ENCODE data around the gene ZDHHC24.

The ZDHHC24 gene

DNA sequence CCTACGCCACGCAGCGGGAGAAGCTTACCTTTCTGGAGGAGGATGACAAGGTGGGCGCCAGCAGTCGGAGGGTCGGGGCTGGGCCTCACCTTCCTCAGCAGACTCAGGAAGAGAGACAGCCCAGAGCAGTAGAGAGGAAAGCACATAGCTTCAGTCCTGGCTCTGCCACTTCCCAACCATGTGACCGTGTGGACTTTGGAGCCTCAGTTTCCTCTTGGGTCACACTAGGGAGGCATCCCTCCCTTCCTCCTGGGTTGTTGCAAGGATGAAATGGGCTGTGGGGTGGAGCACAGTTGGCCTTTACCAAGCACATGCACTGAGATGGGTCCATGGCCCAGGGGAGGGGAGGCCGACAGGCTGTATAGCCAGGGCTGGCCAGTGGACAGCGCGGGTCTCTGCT, 52.7 kb downstream of the ZDHHC24 start:
- DNase-seq: no peak

GRCh38 chr11:66492161-66492865, 53.5 kb downstream of the ZDHHC24 start:
- DNase-seq: peak; percentile 14

- no peak for DNase-seq
Observed at GRCh38 chr11:66491315-66491935, 54.4 kb downstream of the ZDHHC24 start.

GRCh38 chr11:66489636-66490035, 56.2 kb downstream of the ZDHHC24 start:
- DNase-seq: no peak

DNA sequence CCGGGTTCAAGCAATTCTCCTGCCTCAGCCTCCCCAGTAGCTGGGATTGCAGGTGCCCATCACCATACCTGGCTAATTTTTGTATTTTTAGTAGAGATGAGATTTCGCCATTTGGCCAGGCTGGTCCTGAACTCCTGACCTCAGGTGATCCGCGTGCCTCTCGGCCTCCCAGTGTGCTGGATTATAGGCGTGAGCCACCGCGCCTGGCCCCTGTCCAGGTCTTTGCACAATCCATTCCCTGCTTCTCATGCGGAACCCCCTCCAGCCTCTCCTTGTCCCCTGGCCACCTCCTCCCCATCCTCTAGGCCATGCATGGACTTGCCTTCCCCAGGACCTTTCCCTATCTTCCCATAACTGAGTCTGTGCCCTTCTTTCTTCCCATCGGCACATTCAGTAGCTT, 56.9 kb downstream of the ZDHHC24 start:
- DNase-seq: no peak

- DNase-seq: no peak
Observed at GRCh38 chr11:66484806-66485380, 61.0 kb downstream of the ZDHHC24 start.

GRCh38 chr11:66480117-66480938, 65.5 kb downstream of the ZDHHC24 start, which contains the start of gene DPP3:
TSS of gene DPP3 (plus strand) at chr11:66480434. CDS start at chr11:66482201, 1,767 bp downstream.
- DNase-seq: peak; percentile 97

DNA sequence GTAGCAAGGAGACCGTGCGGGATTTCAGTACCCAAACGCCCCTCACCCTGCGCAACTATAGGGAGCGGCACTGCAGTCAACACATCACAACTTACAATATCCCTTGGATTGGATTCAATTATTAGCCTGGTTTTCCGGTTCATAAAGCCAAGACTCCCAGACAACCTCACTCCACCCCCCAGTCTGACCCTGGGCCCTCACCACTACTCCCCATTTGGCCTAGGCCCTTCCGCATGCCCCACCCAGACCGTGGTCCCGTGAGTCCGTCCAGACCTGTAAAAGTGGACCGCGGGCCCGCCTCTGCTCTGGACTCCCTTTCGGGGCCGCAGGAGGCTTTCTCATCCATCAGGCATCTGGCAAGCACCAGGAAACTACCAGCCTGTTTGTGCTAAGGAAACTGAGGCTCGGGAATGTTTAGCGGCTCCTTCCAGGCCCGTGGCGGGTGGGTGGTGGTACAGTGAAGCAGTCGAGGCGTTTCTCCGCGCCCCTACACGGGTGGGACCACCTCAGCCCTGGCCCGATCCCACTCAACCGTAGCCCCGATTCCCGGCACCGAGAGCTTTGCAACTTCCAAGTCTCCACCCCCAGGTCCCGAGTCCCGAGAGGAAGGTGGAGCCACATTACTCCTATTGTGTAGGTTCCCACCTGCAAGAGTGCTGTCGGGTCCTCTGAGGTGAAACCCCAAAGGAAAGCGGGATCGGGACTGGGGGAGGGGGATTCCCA, 66.3 kb downstream of the ZDHHC24 start:
- peak; percentile 87 for DNase-seq

DNA sequence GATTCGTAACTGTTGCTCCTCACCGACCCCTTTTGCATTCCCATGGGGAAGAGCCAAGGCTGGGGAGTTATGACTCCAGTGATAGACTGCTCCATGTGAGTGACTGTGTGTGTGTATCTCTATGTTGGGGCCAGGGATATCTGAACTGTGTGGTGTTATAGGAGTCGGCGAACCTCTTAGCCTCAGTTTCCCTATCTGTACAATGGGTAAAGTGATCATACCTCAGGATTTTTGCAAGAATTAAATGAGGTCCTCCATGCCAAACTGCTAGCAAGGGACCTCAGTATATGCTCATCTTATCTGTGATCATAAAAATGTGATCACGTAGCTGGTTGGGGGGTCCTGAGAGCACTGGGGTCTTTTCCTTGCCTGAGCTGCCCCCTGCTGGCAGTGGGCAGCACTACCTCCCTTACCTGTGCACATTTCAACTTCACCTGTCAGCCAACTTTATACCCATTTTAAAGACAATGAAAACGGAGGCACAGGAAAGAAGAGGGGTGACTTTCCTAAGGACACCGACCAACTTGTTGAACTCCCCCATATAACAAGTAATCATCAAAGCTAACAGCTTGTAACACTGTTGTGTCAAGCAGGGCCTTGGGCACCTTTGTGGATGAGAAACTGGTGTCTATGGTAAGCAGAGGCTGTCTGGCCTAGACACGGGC, 67.0 kb downstream of the ZDHHC24 start:
- DNase-seq: peak; percentile 5

- DNase-seq: no peak
Observed at GRCh38 chr11:66477263-66478201, 68.3 kb downstream of the ZDHHC24 start.

DNA sequence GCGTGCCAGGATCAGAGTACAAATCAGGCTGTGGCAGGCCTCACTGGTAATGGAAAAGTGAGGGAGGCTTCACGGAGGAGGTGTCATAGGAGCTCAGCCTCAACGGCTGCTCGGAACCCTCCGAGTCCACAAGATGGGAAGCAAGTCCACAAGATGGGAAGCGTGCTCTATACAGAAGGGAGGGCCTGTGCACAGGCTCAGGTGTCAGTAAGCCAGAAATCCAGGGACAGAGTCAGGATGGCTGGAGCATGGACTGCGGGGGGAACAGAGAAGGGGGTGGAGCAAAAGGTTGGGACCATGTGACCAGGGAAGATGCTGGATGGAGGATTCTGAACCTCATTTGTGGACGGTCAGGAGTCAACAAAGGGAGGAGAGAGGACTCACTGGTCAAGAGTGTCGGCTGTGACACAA, 69.0 kb downstream of the ZDHHC24 start:
- no peak for DNase-seq

GRCh38 chr11:66476173-66476840, 69.5 kb downstream of the ZDHHC24 start:
- no peak for DNase-seq

DNA sequence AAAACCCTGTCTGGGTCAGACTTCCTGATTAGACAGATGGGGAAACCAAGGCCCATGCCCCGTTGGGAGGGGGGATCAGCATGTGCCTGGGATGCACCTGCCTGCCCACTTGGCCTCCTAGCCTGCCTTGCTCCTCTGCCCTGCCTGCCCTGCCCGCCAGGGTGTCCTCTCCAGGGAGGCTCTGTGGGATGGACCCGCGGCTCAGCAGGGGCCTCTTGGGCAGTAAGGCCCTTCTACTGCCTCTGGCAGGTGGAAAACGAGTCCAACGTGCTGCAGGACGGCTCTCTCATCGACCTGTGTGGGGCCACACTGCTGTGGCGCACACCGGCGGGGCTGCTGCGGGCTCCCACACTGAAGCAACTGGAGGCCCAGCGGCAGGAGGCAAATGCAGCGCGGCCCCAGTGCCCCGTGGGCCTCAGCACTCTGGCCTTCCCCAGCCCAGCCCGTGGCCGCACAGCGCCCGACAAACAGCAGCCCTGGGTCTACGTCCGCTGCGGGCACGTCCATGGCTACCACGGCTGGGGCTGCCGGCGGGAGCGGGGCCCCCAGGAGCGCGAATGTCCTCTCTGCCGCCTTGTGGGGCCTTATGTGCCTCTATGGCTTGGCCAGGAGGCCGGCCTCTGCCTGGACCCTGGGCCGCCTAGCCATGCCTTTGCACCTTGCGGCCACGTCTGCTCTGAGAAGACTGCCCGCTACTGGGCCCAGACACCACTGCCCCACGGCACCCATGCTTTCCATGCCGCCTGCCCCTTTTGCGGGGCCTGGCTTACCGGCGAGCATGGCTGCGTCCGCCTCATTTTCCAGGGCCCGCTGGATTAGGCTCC, 70.3 kb downstream of the ZDHHC24 start:
- DNase-seq: no peak

DNA sequence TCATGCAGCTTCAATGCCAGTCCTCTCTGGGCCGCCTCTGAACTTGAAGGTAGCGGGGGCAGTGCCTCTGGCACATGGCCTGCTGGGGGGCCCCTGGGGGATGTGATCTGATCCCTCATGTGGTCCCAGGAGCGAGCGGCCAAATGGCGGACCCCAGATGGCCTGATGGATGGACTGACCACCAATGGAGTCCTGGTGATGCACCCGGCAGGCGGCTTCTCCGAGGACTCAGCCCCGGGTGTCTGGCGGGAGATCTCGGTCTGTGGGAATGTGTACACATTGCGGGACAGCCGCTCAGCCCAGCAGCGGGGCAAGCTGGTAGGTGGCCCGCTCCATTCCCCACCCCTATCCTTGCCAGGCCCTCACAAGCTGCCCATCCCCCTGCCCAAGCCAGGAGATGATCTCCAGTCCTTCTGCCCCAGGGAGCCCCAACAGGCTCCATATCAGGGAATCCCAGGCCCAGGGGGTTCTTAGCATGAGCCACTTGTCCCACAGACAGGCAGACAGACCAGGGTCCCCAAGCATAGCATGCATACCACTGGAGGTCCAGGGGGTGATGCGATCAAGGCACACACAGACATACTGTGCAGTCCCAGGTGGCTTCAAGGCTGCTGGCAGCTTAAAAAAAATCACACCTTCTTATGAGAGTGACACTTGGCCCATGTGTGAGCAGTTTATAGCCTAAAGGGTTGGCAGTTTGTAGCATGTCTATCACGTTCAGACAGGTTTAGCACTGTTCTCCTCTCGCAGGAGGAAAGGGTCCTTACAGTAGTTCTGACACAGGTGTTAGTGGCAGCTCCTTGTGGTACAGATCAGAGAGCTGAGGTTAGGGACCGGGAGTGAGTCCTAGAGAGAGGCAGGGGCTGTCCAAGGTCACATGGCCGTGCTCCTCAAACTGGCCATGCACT, 72.0 kb downstream of the ZDHHC24 start:
- no peak for DNase-seq

- DNase-seq: no peak
Observed at GRCh38 chr11:66473167-66473566, 72.7 kb downstream of the ZDHHC24 start.

DNA sequence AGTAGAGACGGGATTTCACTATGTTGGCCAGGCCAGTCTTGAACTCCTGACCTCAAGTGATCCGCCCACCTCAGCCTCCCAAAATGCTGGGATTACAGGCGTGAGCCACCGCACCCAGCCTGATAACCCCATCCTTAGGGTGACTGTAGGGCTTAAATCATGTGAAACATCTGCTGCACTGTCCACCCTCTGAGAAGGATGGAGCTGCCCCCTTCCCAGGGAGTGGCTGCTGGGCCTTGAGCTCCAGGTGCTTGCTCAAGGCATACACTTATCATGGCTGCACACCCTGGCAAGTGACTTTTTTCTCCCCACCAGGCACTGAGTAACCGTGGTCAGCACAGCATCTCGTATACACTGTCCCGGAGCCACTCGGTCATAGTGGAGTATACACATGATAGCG, 73.8 kb downstream of the ZDHHC24 start:
- DNase-seq: no peak

- no peak for DNase-seq
Observed at GRCh38 chr11:66471142-66471541, 74.7 kb downstream of the ZDHHC24 start.

Measured in NCI-H1105 treated with DMSO at 0.1 percent for 48 hours (cell line).